PFSK-1 (cell line): ENCODE results near the gene ANKZF1.

Experiments used
- POLR2AphosphoS5 ChIP-seq: IDR thresholded peaks from 2 replicates; pipeline ENCODE4 v1.6.1; 2012; ENCODE audit warnings: low read depth, mild to moderate bottlenecking, control low read depth, low read length, moderate library complexity
- TF ChIP-seq, protein P1 (sequence below), 2 experiments: IDR thresholded peaks; 2 replicates each; pipeline versions ENCODE4 v1.6.1 to v1.8.0; 2011 to 2012; ENCODE audit warnings: low read depth in 2 of 2, low read length in 2 of 2, control low read depth in 1 of 2, inconsistent platforms in 1 of 2, mild to moderate bottlenecking in 1 of 2, moderate library complexity in 1 of 2; ENCODE audit not compliant: insufficient read depth in 1 of 2

DNA sequence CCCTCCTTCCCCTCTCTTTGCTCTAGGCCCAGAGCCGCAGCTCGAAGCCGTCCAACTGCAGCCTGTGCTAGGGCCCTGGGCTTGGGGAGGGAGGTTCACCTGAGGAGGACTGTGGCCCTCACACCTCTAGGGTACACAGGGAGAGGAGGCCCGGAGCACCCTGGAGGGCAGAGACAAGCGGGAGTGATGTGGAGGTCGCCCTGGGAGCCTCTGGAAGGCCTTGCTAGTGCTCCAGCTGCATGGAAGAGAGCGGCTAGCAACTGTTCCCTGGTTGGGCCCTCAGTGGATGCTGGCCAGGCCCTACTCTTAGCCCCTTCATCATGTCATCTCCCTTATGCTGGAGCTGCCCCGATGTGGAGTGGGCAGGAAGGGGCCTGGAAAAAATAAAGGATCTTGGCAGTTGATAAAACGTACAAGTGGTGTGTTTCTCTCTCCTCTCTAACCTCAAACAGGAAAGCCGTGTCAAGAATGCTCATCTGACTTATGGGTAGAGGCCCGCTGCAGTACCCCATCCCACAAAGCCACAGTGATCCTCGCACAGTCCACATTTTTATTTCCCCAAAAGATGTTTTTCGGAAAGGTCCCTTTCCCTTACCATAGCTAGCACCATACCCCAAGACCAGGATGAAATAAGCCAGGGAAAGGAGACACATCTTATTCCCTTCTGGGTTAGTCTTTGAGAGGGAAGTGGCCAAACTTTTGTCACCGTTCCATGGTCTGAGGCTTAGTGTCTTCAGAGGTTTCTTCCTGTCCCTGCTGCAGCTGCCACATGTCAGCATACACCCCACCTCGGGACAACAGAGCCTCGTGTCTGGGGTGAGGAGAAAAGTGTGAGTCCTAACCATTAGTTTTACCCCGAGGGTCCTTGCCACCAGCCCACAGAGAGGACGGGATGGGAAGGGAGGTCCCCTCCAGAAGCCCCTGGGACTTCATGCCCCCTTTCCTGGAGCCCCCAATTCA lies 20.1 kb upstream of the ANKZF1 start:
- TF ChIP-seq, protein P1, sequence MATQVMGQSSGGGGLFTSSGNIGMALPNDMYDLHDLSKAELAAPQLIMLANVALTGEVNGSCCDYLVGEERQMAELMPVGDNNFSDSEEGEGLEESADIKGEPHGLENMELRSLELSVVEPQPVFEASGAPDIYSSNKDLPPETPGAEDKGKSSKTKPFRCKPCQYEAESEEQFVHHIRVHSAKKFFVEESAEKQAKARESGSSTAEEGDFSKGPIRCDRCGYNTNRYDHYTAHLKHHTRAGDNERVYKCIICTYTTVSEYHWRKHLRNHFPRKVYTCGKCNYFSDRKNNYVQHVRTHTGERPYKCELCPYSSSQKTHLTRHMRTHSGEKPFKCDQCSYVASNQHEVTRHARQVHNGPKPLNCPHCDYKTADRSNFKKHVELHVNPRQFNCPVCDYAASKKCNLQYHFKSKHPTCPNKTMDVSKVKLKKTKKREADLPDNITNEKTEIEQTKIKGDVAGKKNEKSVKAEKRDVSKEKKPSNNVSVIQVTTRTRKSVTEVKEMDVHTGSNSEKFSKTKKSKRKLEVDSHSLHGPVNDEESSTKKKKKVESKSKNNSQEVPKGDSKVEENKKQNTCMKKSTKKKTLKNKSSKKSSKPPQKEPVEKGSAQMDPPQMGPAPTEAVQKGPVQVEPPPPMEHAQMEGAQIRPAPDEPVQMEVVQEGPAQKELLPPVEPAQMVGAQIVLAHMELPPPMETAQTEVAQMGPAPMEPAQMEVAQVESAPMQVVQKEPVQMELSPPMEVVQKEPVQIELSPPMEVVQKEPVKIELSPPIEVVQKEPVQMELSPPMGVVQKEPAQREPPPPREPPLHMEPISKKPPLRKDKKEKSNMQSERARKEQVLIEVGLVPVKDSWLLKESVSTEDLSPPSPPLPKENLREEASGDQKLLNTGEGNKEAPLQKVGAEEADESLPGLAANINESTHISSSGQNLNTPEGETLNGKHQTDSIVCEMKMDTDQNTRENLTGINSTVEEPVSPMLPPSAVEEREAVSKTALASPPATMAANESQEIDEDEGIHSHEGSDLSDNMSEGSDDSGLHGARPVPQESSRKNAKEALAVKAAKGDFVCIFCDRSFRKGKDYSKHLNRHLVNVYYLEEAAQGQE (IDR thresholded peaks at IDR 0.05; ENCODE audit: insufficient read depth in 1 of 2, low read depth in 2 of 2, low read length in 2 of 2) = no peak
- no peak for TF ChIP-seq POLR2AphosphoS5
